Fibroblast of skin of left quadriceps (primary cell): ENCODE results near the gene KEAP1.
"Not testable (repeated sequence)": the region's sequence is repeated elsewhere in the genome, so short reads cannot be mapped to it uniquely, and the experiment has no call there.

Experiments used
- DNase-seq, 2 experiments: peaks; one replicate each; pipeline ENCODE4 v3.0.0-alpha.2; 2013; ENCODE audit warnings: low read depth in 2 of 2

The KEAP1 gene

DNA sequence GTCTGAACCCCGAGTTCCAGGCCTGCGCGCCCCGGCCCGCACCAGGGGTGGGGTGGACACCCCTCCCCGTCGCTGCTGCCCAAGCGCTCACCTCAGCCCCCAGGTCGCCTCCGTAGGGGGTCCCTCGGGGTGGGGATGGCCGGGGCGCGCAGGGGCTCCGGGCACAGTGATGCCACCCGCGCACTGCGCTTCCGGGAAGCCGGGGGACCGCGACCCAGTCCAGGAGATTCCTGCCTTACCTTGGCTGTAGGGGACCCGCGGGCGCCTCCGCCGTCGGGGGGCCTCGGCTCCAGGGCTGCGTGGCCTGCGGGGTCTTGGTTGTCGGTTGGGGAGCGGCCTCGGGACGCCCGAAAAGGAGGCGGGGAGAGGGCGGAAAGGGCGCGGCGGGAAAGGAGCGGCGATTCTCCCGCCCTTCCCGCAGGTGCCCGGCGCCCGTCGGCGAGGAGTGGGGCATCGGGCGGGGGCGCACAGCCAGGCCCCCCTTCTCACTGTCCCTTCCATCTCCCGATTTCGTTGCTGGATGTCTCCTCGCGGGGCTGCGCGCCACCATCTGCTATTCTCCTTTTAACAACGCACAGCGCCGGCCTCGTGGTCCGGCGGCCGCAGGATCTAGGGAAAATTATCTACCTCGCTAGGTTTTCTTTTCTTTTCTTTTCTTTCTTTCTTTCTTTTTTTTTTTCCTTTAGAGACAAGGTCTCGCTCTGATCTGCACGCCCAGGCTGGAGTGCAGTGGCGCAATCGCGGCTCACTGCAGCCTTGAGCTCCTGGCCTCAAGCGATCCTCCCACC is at the start of gene KEAP1:
Gene KEAP1 (minus strand): TSS at position 355 of the 788 bp plus-strand sequence. CDS start 3,323 bp downstream, outside the sequence.
- peak in 1 of 2 experiments; percentile 4 for DNase-seq

DNA sequence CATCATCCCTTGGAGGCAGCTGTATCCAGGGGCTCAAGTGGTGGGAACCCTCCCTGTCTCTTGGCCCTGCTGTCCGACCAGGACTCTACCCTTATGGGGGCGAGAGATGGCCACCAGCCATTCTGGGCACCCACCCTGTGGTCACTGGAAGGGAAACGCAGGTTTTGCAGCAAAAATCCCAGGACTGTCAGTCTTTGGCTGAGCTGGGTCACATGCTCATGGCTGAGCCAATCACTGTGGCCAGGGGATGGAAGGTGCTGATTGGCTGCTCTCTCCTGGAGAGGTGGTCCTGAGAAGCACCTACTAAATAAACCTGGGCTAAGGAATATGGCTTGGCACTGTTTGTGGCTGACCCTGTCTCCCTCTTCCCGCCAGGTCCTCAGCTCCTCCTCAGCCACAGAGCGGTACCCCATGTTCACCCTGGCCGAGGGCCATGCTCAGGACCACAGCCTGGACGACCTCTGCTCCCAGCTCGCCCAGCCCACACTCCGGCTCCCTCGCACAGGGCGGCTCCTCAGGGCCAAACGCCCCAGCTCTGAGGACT is 49.4 kb upstream of the KEAP1 start:
- DNase-seq = no peak

DNA sequence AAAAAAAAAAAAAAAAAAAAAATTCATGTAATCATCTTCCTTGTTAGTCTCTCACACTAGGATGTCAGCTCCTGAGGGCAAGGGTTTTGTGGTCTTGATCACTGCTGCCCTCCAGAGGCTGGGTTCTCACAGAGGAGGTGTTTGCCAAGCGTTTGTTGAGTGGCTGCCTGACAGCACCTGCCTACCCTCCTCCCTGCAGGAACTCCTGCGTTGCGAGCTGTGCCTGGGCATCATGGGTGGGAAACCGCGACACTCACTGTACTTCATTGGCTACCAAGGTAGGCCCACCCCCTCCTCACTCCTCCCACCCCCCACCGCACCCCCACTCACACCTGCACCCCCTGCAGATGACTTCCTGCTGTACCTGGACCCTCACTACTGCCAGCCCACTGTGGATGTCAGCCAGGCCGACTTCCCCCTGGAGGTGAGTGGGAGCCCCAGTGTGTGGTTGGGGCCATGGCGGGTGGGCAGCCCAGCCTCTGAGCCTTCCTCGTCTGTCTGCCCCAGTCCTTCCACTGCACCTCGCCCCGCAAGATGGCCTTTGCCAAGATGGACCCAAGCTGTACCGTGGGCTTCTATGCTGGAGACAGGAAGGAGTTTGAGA is 48.6 kb upstream of the KEAP1 start:
- DNase-seq = no peak

DNA sequence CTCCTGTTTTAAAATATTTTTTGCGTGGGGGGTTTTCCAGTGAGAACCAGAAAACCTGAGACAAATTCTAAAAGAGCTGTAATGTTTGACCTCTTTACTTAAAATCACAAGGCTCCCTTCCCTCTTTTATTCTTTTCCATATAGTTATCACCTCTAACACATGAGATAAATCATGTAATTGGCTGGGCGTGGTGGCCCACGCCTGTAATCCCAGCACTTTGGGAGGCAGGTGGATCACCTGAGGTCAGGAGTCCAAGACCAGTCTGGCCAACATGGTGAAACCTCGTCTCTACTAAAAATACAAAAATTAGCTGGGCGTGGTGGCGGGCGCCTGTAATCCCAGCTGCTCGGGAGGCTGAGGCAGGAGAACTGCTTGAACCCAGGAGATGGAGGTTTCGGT is 47.9 kb upstream of the KEAP1 start:
- DNase-seq = not testable (repeated sequence)

GRCh38 chr19:10550336-10550735 is 47.2 kb upstream of the KEAP1 start:
- no peak for DNase-seq

- no peak for DNase-seq
Observed at GRCh38 chr19:10549733-10550132, 46.6 kb upstream of the KEAP1 start.

DNA sequence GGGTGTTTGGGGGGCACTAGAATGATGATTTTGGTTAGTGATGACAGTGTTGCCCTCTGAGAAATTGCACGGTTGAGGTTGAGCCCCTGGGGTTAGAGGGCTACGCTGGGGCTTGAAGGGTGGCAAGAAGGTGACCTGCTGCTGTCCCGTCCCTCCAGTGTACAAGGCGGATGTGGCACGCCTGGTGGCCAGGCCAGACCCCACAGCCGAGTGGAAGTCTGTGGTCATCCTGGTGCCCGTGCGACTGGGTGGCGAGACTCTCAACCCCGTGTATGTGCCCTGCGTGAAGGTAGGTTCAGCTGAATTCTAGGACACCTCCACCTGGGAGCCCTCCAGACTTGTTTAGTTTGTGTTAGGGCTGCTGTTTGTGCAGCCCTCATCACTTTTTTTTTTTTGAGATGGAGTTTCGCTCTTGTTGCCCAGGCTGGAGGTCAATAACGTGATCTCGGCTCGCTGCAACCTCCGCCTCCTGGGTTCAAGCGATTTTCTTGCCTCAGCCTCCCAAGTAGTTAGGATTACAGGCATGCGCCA is 45.7 kb upstream of the KEAP1 start:
- DNase-seq = no peak

DNA sequence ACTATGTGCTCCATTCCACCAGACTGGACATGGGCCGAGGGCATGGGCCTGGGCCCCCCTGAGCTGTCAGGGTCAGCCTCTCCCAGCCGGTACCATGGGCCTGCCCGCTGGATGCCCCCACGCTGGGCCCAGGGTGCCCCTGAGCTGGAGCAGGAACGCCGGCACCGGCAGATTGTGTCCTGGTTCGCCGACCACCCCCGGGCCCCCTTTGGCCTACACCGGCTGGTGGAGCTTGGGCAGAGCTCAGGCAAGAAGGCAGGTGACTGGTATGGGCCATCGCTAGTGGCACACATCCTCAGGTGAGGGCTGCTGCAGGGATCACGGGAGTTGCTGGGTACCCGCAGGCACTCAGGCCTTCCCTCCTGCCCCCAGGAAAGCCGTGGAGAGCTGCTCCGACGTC is 43.7 kb upstream of the KEAP1 start:
- DNase-seq = no peak

DNA sequence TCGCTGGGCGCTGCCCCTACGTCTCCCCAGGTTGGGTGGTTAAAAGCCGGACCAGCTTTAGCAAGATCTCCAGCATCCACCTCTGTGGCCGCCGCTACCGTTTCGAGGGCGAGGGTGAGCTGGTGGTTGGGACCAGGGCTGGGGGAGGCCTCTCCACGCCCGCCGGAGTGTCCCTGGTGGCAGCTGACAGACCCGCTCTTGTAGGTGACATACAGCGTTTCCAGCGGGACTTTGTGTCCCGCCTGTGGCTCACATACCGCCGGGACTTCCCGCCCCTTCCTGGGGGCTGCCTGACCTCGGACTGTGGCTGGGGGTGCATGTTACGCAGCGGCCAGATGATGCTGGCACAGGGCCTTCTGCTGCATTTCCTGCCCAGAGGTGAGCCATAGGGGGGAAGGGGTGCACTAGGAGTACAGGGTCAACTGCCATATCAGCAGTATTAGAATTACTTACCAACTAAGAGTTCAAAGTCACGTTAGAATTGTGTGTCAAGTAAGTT is 41.6 kb upstream of the KEAP1 start:
- no peak for DNase-seq

DNA sequence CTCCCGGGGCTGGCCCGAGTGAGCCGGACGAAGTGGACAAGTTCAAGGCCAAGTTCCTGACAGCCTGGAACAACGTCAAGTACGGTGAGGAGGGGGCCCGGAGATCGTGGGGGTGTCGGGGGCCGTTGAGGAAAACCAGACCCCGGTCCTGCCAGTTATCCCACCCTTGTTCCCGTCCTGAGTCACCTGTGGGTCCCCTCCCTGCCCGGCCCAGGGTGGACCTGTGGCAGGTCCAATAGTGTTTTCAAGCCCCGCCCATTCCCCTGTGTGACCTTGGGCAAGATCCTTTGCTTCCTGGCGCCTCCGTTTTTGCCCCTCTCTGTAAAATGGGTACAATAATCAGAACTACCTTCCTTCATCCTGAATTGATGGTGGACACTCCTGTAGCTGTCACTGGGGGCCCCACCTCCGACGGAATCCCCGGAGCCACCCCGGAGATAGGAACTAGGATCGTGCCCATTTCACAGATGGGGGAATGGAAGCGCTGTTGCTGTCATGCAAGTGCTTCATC is 41.1 kb upstream of the KEAP1 start:
- no peak for DNase-seq

DNA sequence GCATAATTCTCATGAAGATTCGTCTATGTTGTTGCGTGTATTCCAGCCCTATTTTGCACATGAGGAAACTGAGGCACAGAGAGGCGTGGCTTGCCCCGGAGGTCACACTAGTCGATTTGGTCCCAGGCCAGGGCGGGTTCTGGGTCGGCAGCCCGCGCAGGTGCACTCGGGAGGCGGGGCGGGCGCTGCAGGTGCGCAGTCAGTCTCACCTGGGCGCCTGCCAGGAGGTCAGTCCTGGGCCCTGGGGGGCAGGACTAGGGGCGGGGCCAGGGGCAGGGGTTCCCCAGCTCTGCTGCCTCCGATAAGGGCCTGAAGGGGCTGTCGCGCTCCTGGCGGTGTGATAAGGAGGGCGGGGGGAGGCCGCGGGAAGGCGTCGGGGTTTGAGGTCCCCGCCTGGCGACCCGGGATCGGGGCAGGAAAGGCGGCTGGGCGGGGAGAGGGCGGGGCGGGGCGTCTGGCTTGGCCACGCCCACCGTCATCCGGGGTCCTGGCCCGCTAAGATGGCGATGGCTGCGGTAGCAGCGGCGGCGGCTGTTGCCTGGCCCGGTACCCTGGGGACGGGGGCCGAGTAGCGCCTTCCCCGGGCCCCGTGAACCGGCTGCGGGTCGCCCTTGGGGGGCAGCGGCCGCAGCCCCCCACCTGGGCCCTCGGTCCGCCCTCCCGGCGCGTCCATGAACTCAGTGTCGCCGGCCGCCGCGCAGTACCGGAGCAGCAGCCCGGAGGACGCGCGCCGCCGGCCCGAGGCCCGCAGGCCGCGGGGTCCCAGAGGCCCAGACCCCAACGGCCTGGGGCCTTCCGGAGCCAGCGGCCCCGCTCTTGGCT is 40.5 kb upstream of the KEAP1 start, which contains the start of gene ATG4D:
Gene ATG4D (plus strand): TSS at position 485 of the 822 bp plus-strand sequence. CDS start 187 bp downstream, at position 672.
- DNase-seq = peak in 1 of 2 experiments; percentile 30

DNA sequence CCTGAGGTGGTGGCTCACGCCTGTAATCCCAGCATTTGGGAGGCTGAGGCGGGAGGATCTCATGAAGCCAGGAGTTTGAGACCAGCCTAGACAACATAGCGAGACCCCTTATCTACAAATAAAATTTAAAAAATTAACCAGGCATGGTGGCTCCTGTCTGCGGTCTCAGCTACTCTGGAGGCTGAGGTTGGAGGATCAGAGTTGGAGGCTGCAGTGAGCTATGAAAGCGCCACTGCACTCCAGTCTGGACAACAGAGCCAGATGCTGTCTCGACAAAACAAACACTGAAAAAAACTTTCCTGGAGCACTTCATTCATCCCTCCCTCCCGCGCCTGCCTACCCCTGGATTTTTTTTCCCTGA is 39.9 kb upstream of the KEAP1 start:
- no peak for DNase-seq

- not testable (repeated sequence) for DNase-seq
Observed at GRCh38 chr19:10539016-10539415, 35.9 kb upstream of the KEAP1 start.

GRCh38 chr19:10538204-10538983 is 35.2 kb upstream of the KEAP1 start:
- DNase-seq = no peak

- DNase-seq = no peak
Observed at GRCh38 chr19:10537668-10538067, 34.5 kb upstream of the KEAP1 start.

- DNase-seq = no peak
Observed at GRCh38 chr19:10535613-10536012, 32.5 kb upstream of the KEAP1 start.

DNA sequence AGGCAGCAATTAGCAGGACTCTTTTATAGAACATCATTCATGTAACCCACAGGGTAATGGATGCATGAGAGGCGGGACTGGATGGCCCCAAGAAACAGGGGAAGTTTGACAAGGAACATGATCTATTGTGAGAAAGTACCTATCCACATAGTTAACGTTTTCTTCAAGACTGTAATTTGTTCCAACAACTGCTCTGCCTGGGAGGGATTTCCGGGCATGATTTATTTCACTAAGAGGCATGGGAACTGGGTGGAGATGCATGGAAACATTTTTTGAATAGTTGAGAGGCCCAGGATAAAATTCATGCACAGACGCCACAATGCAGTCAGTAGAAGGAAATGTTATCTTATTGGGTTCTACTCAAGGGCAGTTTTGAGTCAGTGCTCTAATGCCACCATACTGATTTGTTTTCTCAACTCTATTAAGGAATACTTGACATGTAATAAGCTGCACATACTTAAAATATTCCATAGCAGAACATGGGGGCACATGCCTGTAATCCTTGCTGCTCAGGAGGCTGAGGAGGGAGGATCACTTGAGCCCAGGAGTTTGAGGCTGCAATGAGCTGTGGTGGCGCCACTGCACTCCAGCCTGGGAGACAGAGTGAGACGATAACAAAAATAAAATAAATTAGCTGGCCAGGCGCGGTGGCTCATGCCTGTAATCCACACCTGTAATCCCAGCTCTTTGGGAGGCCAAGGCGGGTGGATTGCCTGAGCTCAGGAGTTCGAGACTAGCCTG is 30.7 kb upstream of the KEAP1 start:
- DNase-seq = peak; percentile 71 to 72

DNA sequence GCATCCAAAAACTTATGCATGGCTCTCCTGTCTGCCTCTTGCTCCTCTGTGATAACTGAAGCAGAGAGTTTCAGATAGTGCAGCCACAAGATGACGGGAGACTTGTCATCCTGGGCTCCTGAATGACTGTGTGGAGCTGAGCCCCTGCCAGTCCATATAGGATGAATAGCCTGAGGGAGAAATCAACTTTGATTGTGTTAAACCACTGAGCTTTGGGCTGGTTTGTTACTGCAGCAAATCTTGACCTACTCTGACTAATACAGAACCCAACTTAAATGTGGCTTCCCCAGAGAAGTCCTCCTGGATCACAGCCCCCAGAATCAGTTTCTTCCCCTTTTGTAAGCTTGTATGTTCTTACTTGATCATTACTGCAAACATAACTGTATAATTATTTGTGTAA is 29.3 kb upstream of the KEAP1 start:
- DNase-seq = no peak

- not testable (repeated sequence) for DNase-seq
Observed at GRCh38 chr19:10526887-10527286, 23.7 kb upstream of the KEAP1 start.

GRCh38 chr19:10525636-10526035 is 22.5 kb upstream of the KEAP1 start:
- DNase-seq = no peak
